ENCODE results near the gene MXRA8. TPM values are rescaled to one million over a fixed set of nuclear protein-coding genes. Genes with fewer than 3 reads are reported as not detected.

MXRA8 gene
- total and polyA plus RNA-seq, 2 donors (not counting 3 experiments of a cell fraction or from before 2014, with no cell fraction given): 0.82 to 1.9 TPM

- no peaks in the 10 kb centered on the region for H3K9me1 ChIP-seq (replicated peaks; ENCODE audit: control insufficient read depth, extremely low read depth, insufficient read depth, low read length)
- no peaks in the 10 kb centered on the region for H3K4me1 ChIP-seq (ENCODE audit: control insufficient read depth, extremely low read depth, insufficient read depth, low read length)
- no peaks in the 10 kb centered on the region for H3K79me2 ChIP-seq (ENCODE audit: control insufficient read depth, insufficient read depth, low read length)
- no peaks in the 10 kb centered on the region for H3K27me3 ChIP-seq (ENCODE audit: control insufficient read depth in 2 of 2, insufficient read depth in 2 of 2, low read length in 2 of 2)
- dilution Hi-C loops (cut with MboI; ENCODE audit: extremely low pct_ligation_motif_present, low sequenced_read_pairs): no loop called here
- H3K27ac ChIP-seq (ENCODE audit: insufficient read depth, low read depth, low read length): no peak overlapping the region
- CTCF ChIA-PET: interaction anchor here (1.7 kb wide), 1 partner anchor 11 kb away, joined by 4 read pairs; no protein-coding TSS in a partner anchor
- no peaks in the 10 kb centered on the region for H4K20me1 ChIP-seq (replicated peaks; ENCODE audit: control insufficient read depth, extremely low read depth, insufficient read depth, low read length)
- no peak overlapping the region for H2AFZ ChIP-seq (ENCODE audit: low read depth, low read length)
- no peak overlapping the region for H3K4me2 ChIP-seq (ENCODE audit: insufficient read depth, low read length)
- no peak overlapping the region for H3K4me3 ChIP-seq (replicated peaks in 1 of 3; ENCODE audit: insufficient read depth in 1 of 3, low read depth in 1 of 3, low read length in 3 of 3)
- DNase-seq (ENCODE audit: low read depth, low spot score): no peak
- no peak for FAIRE-seq
- peaks cover 0 to 14% of the 10 kb centered on the region in 2 experiments for H3K36me3 ChIP-seq (ENCODE audit: control insufficient read depth in 2 of 2, extremely low read depth in 1 of 2, insufficient read depth in 2 of 2, low read length in 2 of 2)
- no peak overlapping the region for H3K9ac ChIP-seq (replicated peaks; ENCODE audit: extremely low read depth, insufficient read depth, low read length)
- POLR2A ChIA-PET: no interaction called here
- no peaks in the 10 kb centered on the region for H3K9me3 ChIP-seq (replicated peaks; ENCODE audit: control insufficient read depth, insufficient read depth, low read length)
- intact Hi-C loops (cut with micrococcal nuclease): no loop called here
- no TSS peak for BruUV-seq (replicated peaks)
- no peak for TF ChIP-seq POLR2AphosphoS5 (IDR thresholded peaks at IDR 0.05; ENCODE audit: insufficient read depth, low read depth, low read length)
- no peak for TF ChIP-seq JUN (IDR thresholded peaks at IDR 0.05; ENCODE audit: borderline replicate concordance, insufficient read depth, insufficient read length, low read depth)
- TF ChIP-seq CTCF (IDR thresholded peaks at IDR 0.05; ENCODE audit: extremely low read depth in 1 of 2, insufficient read depth in 1 of 2, low read depth in 1 of 2, low read length in 2 of 2): no peak
- TF ChIP-seq MAX (IDR thresholded peaks at IDR 0.05; ENCODE audit: insufficient read depth, insufficient read length): no peak
- TF ChIP-seq POLR2A (IDR thresholded peaks at IDR 0.05; ENCODE audit: low read depth, low read length): no peak
- no peak for TF ChIP-seq MYC (IDR thresholded peaks at IDR 0.05; ENCODE audit: low read depth, low read length)
- no peak for TF ChIP-seq FOS (IDR thresholded peaks at IDR 0.05; ENCODE audit: borderline replicate concordance, insufficient read depth, low read length)
- TF ChIP-seq GATA2 (IDR thresholded peaks at IDR 0.05; ENCODE audit: insufficient read depth, insufficient read length, low read depth, low read length): no peak
- no peak for TF ChIP-seq EZH2 (IDR thresholded peaks at IDR 0.05; ENCODE audit: borderline replicate concordance, low read depth, low read length, severe bottlenecking)
These were observed 21.9 kb downstream of the MXRA8 start for GRCh38 chr1:1336446-1336845.

Data from endothelial cell of umbilical vein (primary cell).